Measurements from ENCODE around the gene MTHFS.
"Not testable (repeated sequence)": the region's sequence is repeated elsewhere in the genome, so short reads cannot be mapped to it uniquely, and the experiment has no call there.

Gene MTHFS

DNA sequence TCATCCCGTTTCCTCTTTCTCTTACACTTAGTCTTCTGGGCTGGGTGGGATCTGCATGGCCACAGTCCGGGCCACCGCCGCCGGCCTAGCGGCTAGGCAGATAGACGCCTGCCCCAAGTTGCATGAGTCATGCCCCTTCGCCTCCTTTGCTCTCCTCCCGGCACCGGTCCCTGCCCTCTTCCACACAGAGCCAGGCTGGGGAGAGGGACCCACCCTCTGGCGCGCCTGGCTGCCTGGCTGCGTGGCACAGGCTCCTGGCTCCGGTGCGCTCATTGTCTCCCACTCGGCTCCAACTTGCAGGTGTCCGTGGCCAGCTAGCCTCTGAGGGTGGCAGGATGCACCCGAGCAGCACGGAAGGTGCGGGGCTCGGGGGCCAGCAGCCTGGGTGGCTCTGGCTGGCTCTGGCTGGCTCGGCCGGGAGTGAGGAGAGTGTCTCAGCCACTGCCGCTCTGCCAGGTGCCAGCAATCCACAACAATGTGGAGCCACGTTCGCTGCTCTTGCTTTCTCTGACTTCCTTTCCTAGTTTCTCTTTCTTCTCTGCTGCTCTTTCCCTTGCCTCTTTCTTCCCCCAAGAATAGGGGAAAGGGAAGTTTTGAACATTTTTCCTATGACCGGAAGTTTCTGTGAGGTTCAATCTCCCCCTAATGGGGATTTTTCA lies 22.4 kb upstream of the MTHFS start:
- Histone ChIP-seq H3K27me3 (ENCODE audit: insufficient read depth, low read depth, severe bottlenecking) (no peaks in the 10 kb centered on the region), H3K27ac (no peak overlapping the region), H3K9me3 (ENCODE audit: severe bottlenecking) (peaks cover 32% of the 10 kb centered on the region), H3K4me3 (ENCODE audit: low read depth, low read length) (no peak overlapping the region), H3K36me3 (peaks cover 30% of the 10 kb centered on the region)
- TF ChIP-seq, protein P1, sequence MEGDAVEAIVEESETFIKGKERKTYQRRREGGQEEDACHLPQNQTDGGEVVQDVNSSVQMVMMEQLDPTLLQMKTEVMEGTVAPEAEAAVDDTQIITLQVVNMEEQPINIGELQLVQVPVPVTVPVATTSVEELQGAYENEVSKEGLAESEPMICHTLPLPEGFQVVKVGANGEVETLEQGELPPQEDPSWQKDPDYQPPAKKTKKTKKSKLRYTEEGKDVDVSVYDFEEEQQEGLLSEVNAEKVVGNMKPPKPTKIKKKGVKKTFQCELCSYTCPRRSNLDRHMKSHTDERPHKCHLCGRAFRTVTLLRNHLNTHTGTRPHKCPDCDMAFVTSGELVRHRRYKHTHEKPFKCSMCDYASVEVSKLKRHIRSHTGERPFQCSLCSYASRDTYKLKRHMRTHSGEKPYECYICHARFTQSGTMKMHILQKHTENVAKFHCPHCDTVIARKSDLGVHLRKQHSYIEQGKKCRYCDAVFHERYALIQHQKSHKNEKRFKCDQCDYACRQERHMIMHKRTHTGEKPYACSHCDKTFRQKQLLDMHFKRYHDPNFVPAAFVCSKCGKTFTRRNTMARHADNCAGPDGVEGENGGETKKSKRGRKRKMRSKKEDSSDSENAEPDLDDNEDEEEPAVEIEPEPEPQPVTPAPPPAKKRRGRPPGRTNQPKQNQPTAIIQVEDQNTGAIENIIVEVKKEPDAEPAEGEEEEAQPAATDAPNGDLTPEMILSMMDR (IDR thresholded peaks at IDR 0.05; ENCODE audit: low read depth, low read length): no peak
- no peak for DNase-seq

DNA sequence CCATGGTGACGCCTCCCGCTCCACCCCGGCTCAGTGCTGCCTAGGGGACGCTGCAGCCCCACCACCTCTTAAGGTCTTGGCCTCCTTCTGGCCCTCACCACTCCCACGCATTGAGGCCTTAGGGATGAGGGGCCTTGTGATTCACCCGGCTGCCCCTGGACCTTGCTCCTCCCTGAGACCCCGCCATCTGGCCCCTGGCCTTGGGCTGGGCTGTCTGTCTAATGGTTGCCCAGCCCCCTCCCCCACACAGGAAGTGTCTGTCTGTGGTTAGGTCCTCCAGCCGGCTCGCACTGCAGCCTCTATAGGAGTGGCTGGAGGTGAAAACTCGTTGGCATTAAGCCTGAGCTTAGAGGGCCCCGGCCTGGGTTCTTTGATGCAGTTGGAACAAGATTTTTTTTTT lies 21.5 kb upstream of the MTHFS start:
- Histone ChIP-seq H3K27me3 (ENCODE audit: insufficient read depth, low read depth, severe bottlenecking) (no peaks in the 10 kb centered on the region), H3K27ac (no peak overlapping the region), H3K36me3 (peaks cover 29% of the 10 kb centered on the region), H3K9me3 (ENCODE audit: severe bottlenecking) (peaks cover 32% of the 10 kb centered on the region), H3K4me3 (ENCODE audit: low read depth, low read length) (no peak overlapping the region)
- peak; percentile 52 for DNase-seq
- TF ChIP-seq, protein P1 (IDR thresholded peaks at IDR 0.05; ENCODE audit: low read depth, low read length): no peak

DNA sequence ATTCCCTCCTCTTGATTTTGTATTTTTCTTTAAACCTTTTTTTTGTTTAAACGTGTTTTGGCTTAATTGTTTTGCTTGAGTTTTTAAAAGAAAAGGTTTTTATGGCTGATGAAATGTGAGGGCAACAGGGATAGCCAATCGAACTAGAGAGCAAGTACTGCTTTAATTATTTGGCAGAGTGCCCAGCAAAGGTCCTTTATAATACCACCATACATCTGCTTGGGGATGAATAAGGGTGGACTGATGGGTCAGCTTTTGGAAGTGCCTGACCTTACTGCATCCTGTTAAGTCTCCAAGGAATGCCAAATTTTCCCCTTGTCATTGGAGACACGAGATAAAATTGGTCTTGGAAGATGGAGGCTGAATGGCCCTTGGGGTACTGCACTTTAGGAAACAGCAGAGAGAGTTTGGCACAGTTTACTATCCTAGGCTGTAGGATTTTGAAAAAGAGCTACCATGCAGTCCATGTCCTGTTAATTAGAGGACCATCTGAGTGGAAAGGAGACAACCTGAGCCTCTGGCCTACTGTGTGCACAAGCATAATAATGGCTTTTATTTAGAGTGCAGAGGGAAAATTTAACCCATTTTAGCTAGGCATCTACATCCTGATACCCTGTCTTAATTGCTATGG lies 19.8 kb upstream of the MTHFS start:
- TF ChIP-seq, protein P1 (IDR thresholded peaks at IDR 0.05; ENCODE audit: low read depth, low read length): no peak
- Histone ChIP-seq H3K27me3 (ENCODE audit: insufficient read depth, low read depth, severe bottlenecking) (no peaks in the 10 kb centered on the region), H3K4me3 (ENCODE audit: low read depth, low read length) (no peak overlapping the region), H3K27ac (no peak overlapping the region), H3K9me3 (ENCODE audit: severe bottlenecking) (peaks cover 32% of the 10 kb centered on the region), H3K36me3 (peaks cover 25% of the 10 kb centered on the region)
- DNase-seq: no peak

DNA sequence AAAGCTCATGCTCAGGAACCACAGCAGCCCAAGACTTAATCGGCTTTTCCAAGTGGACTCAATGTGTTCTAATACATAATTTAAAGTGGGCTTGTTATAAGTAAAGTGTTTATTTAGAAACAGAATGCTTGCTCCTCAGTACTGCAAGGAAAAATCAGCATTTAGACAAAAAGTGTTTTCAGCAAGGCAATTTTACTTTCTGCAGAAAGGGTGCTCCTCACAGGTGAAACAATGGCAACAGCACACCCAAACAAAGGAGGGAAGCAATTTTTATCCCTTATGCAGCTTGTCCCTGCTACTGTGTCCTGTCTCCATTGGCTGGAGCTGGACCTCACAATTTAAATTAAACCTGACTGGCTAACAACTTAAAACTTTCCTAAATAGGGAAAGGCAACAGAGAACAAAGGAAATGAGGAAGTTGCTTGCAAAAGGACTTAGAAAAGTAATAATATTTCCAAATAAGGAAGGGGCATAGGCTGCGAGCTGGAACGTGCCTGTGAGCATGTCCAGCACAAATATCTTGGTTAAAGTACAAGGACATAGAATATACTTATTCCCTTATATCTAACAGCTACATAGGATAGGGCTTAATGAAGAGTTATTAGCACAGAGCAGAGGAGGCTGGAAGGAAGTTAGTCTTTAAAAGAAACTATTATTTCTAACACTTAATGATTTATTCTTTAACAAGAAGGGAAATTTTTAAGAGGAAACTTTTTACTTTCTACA lies 19.1 kb upstream of the MTHFS start:
- DNase-seq; H3K27me3 ChIP-seq (ENCODE audit: insufficient read depth, low read depth, severe bottlenecking); H3K27ac ChIP-seq; H3K4me3 ChIP-seq (ENCODE audit: low read depth, low read length): not testable (repeated sequence)
- H3K9me3 ChIP-seq (ENCODE audit: severe bottlenecking): peaks cover 32% of the 10 kb centered on the region
- peaks cover 18% of the 10 kb centered on the region for H3K36me3 ChIP-seq

DNA sequence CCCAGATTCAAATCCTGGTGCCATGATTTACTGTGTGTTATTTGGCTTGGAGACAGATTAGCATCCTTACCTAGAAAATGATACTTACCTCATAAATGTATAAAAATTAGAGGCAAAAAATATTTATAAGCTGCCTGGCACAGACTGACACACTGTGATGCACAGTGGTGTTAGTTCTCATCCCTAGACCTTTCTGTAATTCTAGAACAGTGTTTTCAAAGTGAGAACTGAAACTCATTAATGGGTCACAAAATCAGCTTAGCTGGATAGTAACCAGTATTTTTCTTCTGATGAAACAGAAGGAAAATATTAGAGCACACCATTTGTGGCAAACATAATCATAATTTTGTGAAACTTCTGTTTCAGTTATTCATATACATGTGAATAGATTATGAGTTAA lies 17.9 kb upstream of the MTHFS start:
- Histone ChIP-seq H3K27ac (no peak overlapping the region), H3K4me3 (ENCODE audit: low read depth, low read length) (no peak overlapping the region), H3K9me3 (ENCODE audit: severe bottlenecking) (peaks cover 24% of the 10 kb centered on the region), H3K27me3 (ENCODE audit: insufficient read depth, low read depth, severe bottlenecking) (no peaks in the 10 kb centered on the region), H3K36me3 (peaks cover 8% of the 10 kb centered on the region)
- TF ChIP-seq, protein P1 (IDR thresholded peaks at IDR 0.05; ENCODE audit: low read depth, low read length): no peak
- no peak for DNase-seq

DNA sequence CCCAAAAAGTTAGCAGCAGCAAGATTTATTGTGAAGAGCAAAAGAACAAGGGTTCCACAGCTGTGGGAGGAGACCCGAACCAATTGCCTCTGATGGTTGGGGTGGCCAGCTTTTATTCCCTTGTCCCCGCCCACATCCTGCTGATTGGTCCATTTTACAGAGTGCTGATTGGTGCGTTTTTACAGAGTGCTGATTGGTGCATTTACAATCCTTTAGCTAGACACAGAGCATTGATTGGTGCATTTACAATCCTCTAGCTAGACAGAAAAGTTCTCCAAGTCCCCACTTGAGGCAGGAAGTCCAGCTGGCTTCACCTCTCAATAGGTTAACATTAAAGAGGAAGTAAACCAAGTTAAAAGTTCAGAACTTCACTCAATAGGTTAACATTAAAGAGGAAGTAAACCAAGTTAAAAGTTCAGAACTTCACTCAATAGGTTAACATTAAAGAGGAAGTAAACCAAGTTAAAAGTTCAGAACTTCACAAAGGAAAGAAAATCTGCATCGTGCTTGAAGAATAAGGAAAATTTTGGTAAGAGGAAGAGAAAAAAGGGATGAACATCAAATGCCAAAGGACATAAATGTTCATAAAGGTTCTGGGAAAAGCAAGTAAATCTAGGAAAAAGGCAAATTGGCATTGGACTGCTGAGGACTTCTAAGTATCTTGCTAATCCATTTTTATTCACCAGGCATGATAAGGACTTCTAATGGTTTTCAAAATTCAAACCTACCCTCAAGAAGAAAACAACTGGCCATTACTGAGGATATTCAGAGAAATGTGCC lies 12.9 kb upstream of the MTHFS start:
- not testable (repeated sequence) for H3K27me3 ChIP-seq (ENCODE audit: insufficient read depth, low read depth, severe bottlenecking); H3K9me3 ChIP-seq (ENCODE audit: severe bottlenecking); DNase-seq; H3K36me3 ChIP-seq; H3K4me3 ChIP-seq (ENCODE audit: low read depth, low read length); H3K27ac ChIP-seq

All from WERI-Rb-1 (cell line).